MCF 10A (cell line): ENCODE measurements around the gene NRXN3. TPM values are rescaled to one million over a fixed set of nuclear protein-coding genes. Genes with fewer than 3 reads are reported as not detected.

Experiments used
- BruUV-seq: library from RNA; stranded (reverse); fragments of 400-500 nt; replicated peaks from 2 replicates; lab custom pipeline; 2021; lab: Mats Ljungman, UMichigan
- CTCF ChIA-PET: fragments of 300-600 bp; sonication (Branson Sonifier 250); formaldehyde crosslinking; extraction: SDS; loops from one replicate; lab custom pipeline; 2021; ENCODE audit warnings: antibody characterized with exemption, inconsistent platforms; lab: Yijun Ruan, JAX
- POLR2A ChIA-PET: fragments of 300-600, 350-650 bp; sonication (Branson Sonifier 250); formaldehyde crosslinking; extraction: SDS; loops from one replicate; lab custom pipeline; 2020; ENCODE audit warnings: antibody characterized with exemption, inconsistent platforms; lab: Yijun Ruan, JAX
- DNase-seq: peaks from one replicate; pipeline ENCODE4 v3.0.0-alpha.2; 2018; ENCODE audit not compliant: unreplicated experiment
- H3K27ac Mint-ChIP-seq: one replicate; pipeline ENCODE4 v1.8.0; 2022; ENCODE audit warnings: mild to moderate bottlenecking, low read depth, mixed read lengths; ENCODE audit not compliant: unreplicated experiment
- H3K27me3 Mint-ChIP-seq: one replicate; pipeline ENCODE4 v1.8.0; 2022; ENCODE audit warnings: mixed read lengths; ENCODE audit not compliant: insufficient read depth, unreplicated experiment
- H3K36me3 Mint-ChIP-seq: one replicate; pipeline ENCODE4 v1.8.0; 2022; ENCODE audit warnings: mild to moderate bottlenecking, moderate library complexity, mixed read lengths; ENCODE audit not compliant: insufficient read depth, unreplicated experiment
- H3K4me1 Mint-ChIP-seq: one replicate; pipeline ENCODE4 v1.8.0; 2022; ENCODE audit warnings: mixed read lengths; ENCODE audit not compliant: insufficient read depth, unreplicated experiment
- H3K4me3 Mint-ChIP-seq: one replicate; pipeline ENCODE4 v1.8.0; 2022; ENCODE audit warnings: mild to moderate bottlenecking, moderate library complexity, mixed read lengths; ENCODE audit not compliant: unreplicated experiment
- H3K9me3 Mint-ChIP-seq: one replicate; pipeline ENCODE4 v1.8.0; 2022; ENCODE audit warnings: mixed read lengths; ENCODE audit not compliant: unreplicated experiment
- intact Hi-C: fragments of 100-400 bp; cut with micrococcal nuclease; formaldehyde crosslinking; loops from 2 replicates; pipeline ENCODE4 v1.14.1; 2022
- total RNA-seq: library from RNA; stranded (reverse); gene quantifications from 2 replicates; pipeline ENCODE4 v1.2.3, GENCODE V29; 2022
- TF ChIP-seq, protein P1 (sequence below): fragments of 200-600 bp; IDR thresholded peaks from one replicate; pipeline ENCODE4 v1.8.0; 2022; ENCODE audit warnings: antibody characterized with exemption, mild to moderate bottlenecking; ENCODE audit not compliant: unreplicated experiment

Gene NRXN3
- total RNA-seq, 1 experiment from 2014 or later, result not detected

GRCh38 chr14:79193689-79194477 is 1023.7 kb downstream of the NRXN3 start:
- no TSS peak for BruUV-seq
- Mint-ChIP-seq H3K27me3 (no peaks in the 10 kb centered on the region), H3K4me3 (no peak overlapping the region), H3K27ac (no peak overlapping the region), H3K9me3 (no peaks in the 10 kb centered on the region), H3K36me3 (no peaks in the 10 kb centered on the region), H3K4me1 (no peaks in the 10 kb centered on the region)
- no peak for DNase-seq
- ChIA-PET CTCF (no interaction called here), POLR2A (no interaction called here)
- TF ChIP-seq, protein P1, sequence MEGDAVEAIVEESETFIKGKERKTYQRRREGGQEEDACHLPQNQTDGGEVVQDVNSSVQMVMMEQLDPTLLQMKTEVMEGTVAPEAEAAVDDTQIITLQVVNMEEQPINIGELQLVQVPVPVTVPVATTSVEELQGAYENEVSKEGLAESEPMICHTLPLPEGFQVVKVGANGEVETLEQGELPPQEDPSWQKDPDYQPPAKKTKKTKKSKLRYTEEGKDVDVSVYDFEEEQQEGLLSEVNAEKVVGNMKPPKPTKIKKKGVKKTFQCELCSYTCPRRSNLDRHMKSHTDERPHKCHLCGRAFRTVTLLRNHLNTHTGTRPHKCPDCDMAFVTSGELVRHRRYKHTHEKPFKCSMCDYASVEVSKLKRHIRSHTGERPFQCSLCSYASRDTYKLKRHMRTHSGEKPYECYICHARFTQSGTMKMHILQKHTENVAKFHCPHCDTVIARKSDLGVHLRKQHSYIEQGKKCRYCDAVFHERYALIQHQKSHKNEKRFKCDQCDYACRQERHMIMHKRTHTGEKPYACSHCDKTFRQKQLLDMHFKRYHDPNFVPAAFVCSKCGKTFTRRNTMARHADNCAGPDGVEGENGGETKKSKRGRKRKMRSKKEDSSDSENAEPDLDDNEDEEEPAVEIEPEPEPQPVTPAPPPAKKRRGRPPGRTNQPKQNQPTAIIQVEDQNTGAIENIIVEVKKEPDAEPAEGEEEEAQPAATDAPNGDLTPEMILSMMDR, result no peak
- intact Hi-C loops, result no loop called here

- POLR2A ChIA-PET, result no interaction called here
- Mint-ChIP-seq H3K36me3 (no peaks in the 10 kb centered on the region), H3K9me3 (no peaks in the 10 kb centered on the region), H3K4me3 (no peak overlapping the region), H3K27me3 (no peaks in the 10 kb centered on the region), H3K4me1 (no peaks in the 10 kb centered on the region), H3K27ac (no peak overlapping the region)
- CTCF ChIA-PET, result no interaction called here
- no TSS peak for BruUV-seq
- TF ChIP-seq, protein P1, result no peak
- intact Hi-C loops, result no loop called here
- no peak for DNase-seq
Observed at GRCh38 chr14:79196216-79196615, 1026.0 kb downstream of the NRXN3 start.

DNA sequence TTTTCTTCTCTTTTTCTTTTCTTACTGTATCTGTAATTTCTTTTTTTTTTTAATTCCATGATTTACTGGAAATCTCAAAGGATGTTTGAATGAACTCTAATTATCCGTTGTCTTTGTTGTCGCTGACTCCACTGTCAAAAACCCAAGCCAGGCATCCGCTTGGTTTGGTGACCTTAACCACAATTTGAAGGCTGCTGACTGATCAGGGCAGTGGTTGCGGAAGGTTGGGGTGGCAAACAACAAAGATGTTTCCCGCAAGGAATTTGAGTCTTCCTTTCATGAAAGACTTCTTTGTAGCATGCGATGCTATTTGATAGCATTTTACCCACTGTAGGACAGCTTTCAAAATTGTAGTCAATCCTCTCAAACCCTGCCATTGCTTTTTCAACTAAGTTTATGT is 1027.3 kb downstream of the NRXN3 start:
- Mint-ChIP-seq H3K4me1 (no peaks in the 10 kb centered on the region), H3K27ac (no peak overlapping the region), H3K4me3 (no peak overlapping the region), H3K9me3 (no peaks in the 10 kb centered on the region), H3K27me3 (no peaks in the 10 kb centered on the region), H3K36me3 (no peaks in the 10 kb centered on the region)
- BruUV-seq, result no TSS peak
- ChIA-PET CTCF (interaction anchor here (0.7 kb wide), 1 partner anchor 390 kb away, joined by 3 read pairs; no protein-coding TSS in a partner anchor), POLR2A (no interaction called here)
- intact Hi-C loops, result no loop called here
- no peak for DNase-seq
- TF ChIP-seq, protein P1, result no peak

GRCh38 chr14:79199217-79199616 is 1029.0 kb downstream of the NRXN3 start:
- Mint-ChIP-seq H3K9me3 (no peaks in the 10 kb centered on the region), H3K27ac (no peak overlapping the region), H3K4me3 (no peak overlapping the region), H3K36me3 (no peaks in the 10 kb centered on the region), H3K4me1 (no peaks in the 10 kb centered on the region), H3K27me3 (no peaks in the 10 kb centered on the region)
- no TSS peak for BruUV-seq
- DNase-seq, result no peak
- intact Hi-C loops, result no loop called here
- CTCF ChIA-PET, result no interaction called here
- POLR2A ChIA-PET, result interaction anchor here (0.6 kb wide), 1 partner anchor 491 kb away, joined by 3 read pairs; no protein-coding TSS in a partner anchor
- TF ChIP-seq, protein P1, result no peak
